Measurements from ENCODE around the gene PEAK1. TPM values are rescaled to one million over a fixed set of nuclear protein-coding genes. Genes with fewer than 3 reads are reported as not detected.
A peak's percentile ranks its signal among the peaks of the same experiment; 100 is the strongest.

PEAK1 gene
- total and polyA plus RNA-seq, 2 experiments from 2014 or later = 7.8 to 34.1 TPM

DNA sequence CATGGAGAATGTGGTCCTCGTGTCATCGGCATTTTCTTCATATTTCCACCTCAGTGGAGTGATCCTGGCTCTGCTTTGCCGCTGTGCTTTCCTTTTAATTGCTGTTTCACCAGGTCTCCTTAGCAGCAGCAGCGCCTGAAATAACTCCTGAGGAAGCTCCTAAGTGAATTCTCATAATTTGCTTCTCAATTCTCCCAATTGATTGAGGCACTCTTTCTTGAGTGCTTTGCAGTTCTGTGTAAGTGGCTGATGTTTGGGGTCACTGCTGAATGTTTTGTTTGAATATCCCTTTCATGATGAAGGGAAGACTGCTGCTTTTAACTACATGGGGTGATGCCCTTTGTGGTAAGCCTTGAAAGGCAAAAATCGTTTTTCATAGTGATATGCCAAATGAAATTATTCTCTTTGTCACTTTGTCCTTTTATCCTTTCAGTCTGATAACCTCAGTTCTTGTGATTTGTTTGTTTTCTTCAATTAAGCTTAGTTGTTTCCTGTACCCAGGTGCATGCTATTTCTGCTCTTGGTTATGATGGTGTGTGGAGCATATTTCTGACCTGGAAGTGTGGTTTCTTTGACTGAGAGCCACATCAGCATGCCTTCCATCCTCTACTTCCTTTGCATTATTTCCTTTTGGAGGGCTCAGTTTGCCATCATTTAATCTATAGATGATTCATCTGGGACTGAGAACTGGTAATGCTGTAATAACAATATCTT lies 37.4 kb upstream of the PEAK1 start (continued):
- TF ChIP-seq CTCF (conservative IDR thresholded peaks at IDR 0.05; ENCODE audit: low read depth in 2 of 2) (no peak), POLR2AphosphoS5 (IDR thresholded peaks at IDR 0.05; ENCODE audit: low read depth) (no peak), EZH2 (IDR thresholded peaks at IDR 0.05; ENCODE audit: low read depth, unreplicated experiment) (no peak), ZNF114 (CRISPR knock-in tag; IDR thresholded peaks at IDR 0.05) (no peak), ZNF331 (CRISPR knock-in tag; IDR thresholded peaks at IDR 0.05; ENCODE audit: low read depth) (no peak), EZH2phosphoT487 (IDR thresholded peaks at IDR 0.05; ENCODE audit: unreplicated experiment) (no peak)

DNA sequence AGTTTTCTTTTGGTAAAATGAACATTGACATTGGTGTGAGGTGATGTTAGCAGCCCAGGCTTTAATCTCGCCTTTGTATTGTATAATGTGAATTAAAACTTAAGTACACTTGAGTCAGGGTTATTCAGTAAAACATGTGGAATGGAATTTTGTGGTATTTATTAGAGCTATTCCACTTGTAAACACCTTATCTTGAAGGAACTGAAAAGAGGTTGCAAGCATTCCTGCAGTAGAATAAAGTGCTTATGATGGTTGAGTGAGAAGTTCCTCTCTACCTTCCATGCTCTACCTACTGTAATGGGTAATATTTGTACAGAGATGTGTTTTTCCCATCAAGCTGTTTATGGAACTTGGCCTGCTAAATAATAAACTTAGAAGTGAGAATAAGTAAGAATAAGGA lies 36.8 kb upstream of the PEAK1 start:
- Histone ChIP-seq H3K27ac (ENCODE audit: low read depth) (peak overlapping the region; percentile 33; the same call in 1 of the 2 replicates), H3K36me3 (ENCODE audit: insufficient read depth) (peaks cover 4% of the 10 kb centered on the region; the same call in 1 of the 2 replicates), H4K20me1 (replicated peaks; ENCODE audit: insufficient read depth) (0 out of 2 replicates have a peak, but pooled peaks cover 3% of the 10 kb centered on the region), H3K9me2 (ENCODE audit: insufficient read depth) (no peaks in the 10 kb centered on the region), H3K4me1 (ENCODE audit: insufficient read depth) (peaks cover 10% of the 10 kb centered on the region; the same call in 1 of the 2 replicates), H3K79me2 (replicated peaks; ENCODE audit: insufficient read depth) (peaks cover 24% of the 10 kb centered on the region), H3K4me3 (no peak overlapping the region), H3K4me2 (no peak overlapping the region), H2AFZ (no peak overlapping the region), H3K27me3 (ENCODE audit: insufficient read depth) (no peaks in the 10 kb centered on the region), H3F3A (replicated peaks; ENCODE audit: low read depth) (no peaks in the 10 kb centered on the region)
- no peaks in the 10 kb centered on the region for H3K9me3 Mint-ChIP-seq
- H3K4me1 Mint-ChIP-seq = peaks cover 12% of the 10 kb centered on the region
- H3K4me3 Mint-ChIP-seq = no peak overlapping the region
- TF ChIP-seq JUNB (IDR thresholded peaks at IDR 0.05; ENCODE audit: unreplicated experiment) = no peak
- H3K36me3 Mint-ChIP-seq (ENCODE audit: low read depth) = peaks cover 13% of the 10 kb centered on the region
- no peak for ATAC-seq
- no peak for DNase-seq (ENCODE audit: low spot score)
- no peak overlapping the region for H3K27ac Mint-ChIP-seq
- peaks cover 3% of the 10 kb centered on the region for H3K27me3 Mint-ChIP-seq (ENCODE audit: insufficient read depth, low read depth, poor library complexity)

GRCh38 chr15:77455696-77456321 lies 35.9 kb upstream of the PEAK1 start:
- Mint-ChIP-seq H3K4me3 (no peak overlapping the region), H3K27ac (no peak overlapping the region), H3K4me1 (peaks cover 12% of the 10 kb centered on the region), H3K9me3 (no peaks in the 10 kb centered on the region), H3K27me3 (ENCODE audit: insufficient read depth, low read depth, poor library complexity) (peaks cover 3% of the 10 kb centered on the region), H3K36me3 (ENCODE audit: low read depth) (peaks cover 17% of the 10 kb centered on the region)
- no peak overlapping the region for H2AFZ ChIP-seq
- no peak overlapping the region for H3K4me2 ChIP-seq
- H3K27me3 ChIP-seq (ENCODE audit: insufficient read depth) = no peaks in the 10 kb centered on the region
- peaks cover 10% of the 10 kb centered on the region; the same call in 1 of the 2 replicates for H3K4me1 ChIP-seq (ENCODE audit: insufficient read depth)
- no peak overlapping the region for H3K4me3 ChIP-seq
- H3K79me2 ChIP-seq (replicated peaks; ENCODE audit: insufficient read depth) = peaks cover 24% of the 10 kb centered on the region
- 0 out of 2 replicates have a peak, but pooled peaks cover 3% of the 10 kb centered on the region for H4K20me1 ChIP-seq (replicated peaks; ENCODE audit: insufficient read depth)
- H3F3A ChIP-seq (replicated peaks; ENCODE audit: low read depth) = no peaks in the 10 kb centered on the region
- peaks cover 4% of the 10 kb centered on the region; the same call in 1 of the 2 replicates for H3K36me3 ChIP-seq (ENCODE audit: insufficient read depth)
- no peak for DNase-seq (ENCODE audit: low spot score)
- H3K27ac ChIP-seq (ENCODE audit: low read depth) = no peak overlapping the region
- no peaks in the 10 kb centered on the region for H3K9me2 ChIP-seq (ENCODE audit: insufficient read depth)
- ATAC-seq = no peak
- TF ChIP-seq, protein P1, sequence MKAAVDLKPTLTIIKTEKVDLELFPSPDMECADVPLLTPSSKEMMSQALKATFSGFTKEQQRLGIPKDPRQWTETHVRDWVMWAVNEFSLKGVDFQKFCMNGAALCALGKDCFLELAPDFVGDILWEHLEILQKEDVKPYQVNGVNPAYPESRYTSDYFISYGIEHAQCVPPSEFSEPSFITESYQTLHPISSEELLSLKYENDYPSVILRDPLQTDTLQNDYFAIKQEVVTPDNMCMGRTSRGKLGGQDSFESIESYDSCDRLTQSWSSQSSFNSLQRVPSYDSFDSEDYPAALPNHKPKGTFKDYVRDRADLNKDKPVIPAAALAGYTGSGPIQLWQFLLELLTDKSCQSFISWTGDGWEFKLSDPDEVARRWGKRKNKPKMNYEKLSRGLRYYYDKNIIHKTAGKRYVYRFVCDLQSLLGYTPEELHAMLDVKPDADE (IDR thresholded peaks at IDR 0.05) = no peak
- TF ChIP-seq ZNF114 (CRISPR knock-in tag; IDR thresholded peaks at IDR 0.05) (no peak), JUNB (IDR thresholded peaks at IDR 0.05; ENCODE audit: unreplicated experiment) (no peak), NANOG (IDR thresholded peaks at IDR 0.05; ENCODE audit: borderline replicate concordance) (no peak), ZNF462 (CRISPR knock-in tag; IDR thresholded peaks at IDR 0.05) (no peak)
